ENCODE results near the gene TMEM129. TPM values are rescaled to one million over a fixed set of nuclear protein-coding genes. Genes with fewer than 3 reads are reported as not detected.
A peak's percentile ranks its signal among the peaks of the same experiment; 100 is the strongest.

TMEM129 gene
- total and polyA plus RNA-seq, 2 donors (not counting 1 experiment from before 2014, with no cell fraction given) = 15.0 to 39.6 TPM

- Histone ChIP-seq H3K9me3 (ENCODE audit: control insufficient read depth, insufficient read depth, low read depth, low read length) (no peaks in the 10 kb centered on the region), H3K36me3 (ENCODE audit: control insufficient read depth, insufficient read depth, low read length) (peaks cover 14% of the 10 kb centered on the region), H3K79me2 (ENCODE audit: control insufficient read depth, insufficient read depth, low read length) (peaks cover 51% of the 10 kb centered on the region), H4K20me1 (ENCODE audit: control insufficient read depth, extremely low read depth, insufficient read depth, low read length) (no peaks in the 10 kb centered on the region), H3K9ac (ENCODE audit: insufficient read depth, low read length) (no peak overlapping the region), H3K4me1 (ENCODE audit: control insufficient read depth, extremely low read depth, insufficient read depth, low read length) (peaks cover 10% of the 10 kb centered on the region), H3K4me2 (ENCODE audit: extremely low read depth, insufficient read depth, low read length) (no peak overlapping the region), H3K27ac (ENCODE audit: insufficient read depth, low read length) (no peak overlapping the region), H2AFZ (ENCODE audit: low read length) (no peak overlapping the region), H3K27me3 (ENCODE audit: control insufficient read depth, insufficient read depth, low read length) (no peaks in the 10 kb centered on the region), H3K4me3 (replicated peaks in 1 of 4; ENCODE audit: control extremely low read depth in 1 of 4, insufficient read depth in 1 of 4, low read depth in 3 of 4, low read length in 4 of 4) (no peak overlapping the region)
- TF ChIP-seq EZH2 (IDR thresholded peaks at IDR 0.05; ENCODE audit: low read length, missing control alignments) (no peak), CTCF (conservative IDR thresholded peaks at IDR 0.05 in 1 of 2, IDR thresholded peaks at IDR 0.05 in 1 of 2; ENCODE audit: low read depth in 1 of 2, low read length in 2 of 2) (no peak)
- no peak for DNase-seq (ENCODE audit: low read depth in 2 of 2)
Measured at GRCh38 chr4:1715002-1715758, 5.9 kb downstream of the TMEM129 start.

- Histone ChIP-seq H3K27me3 (ENCODE audit: control insufficient read depth, insufficient read depth, low read length) (no peaks in the 10 kb centered on the region), H3K36me3 (ENCODE audit: control insufficient read depth, insufficient read depth, low read length) (peaks cover 17% of the 10 kb centered on the region), H3K4me3 (replicated peaks in 1 of 4; ENCODE audit: control extremely low read depth in 1 of 4, insufficient read depth in 1 of 4, low read depth in 3 of 4, low read length in 4 of 4) (no peak overlapping the region), H3K4me2 (ENCODE audit: extremely low read depth, insufficient read depth, low read length) (no peak overlapping the region), H3K4me1 (ENCODE audit: control insufficient read depth, extremely low read depth, insufficient read depth, low read length) (peaks cover 3% of the 10 kb centered on the region), H3K79me2 (ENCODE audit: control insufficient read depth, insufficient read depth, low read length) (peaks cover 51% of the 10 kb centered on the region), H3K27ac (ENCODE audit: insufficient read depth, low read length) (no peak overlapping the region), H4K20me1 (ENCODE audit: control insufficient read depth, extremely low read depth, insufficient read depth, low read length) (no peaks in the 10 kb centered on the region), H2AFZ (ENCODE audit: low read length) (no peak overlapping the region), H3K9me3 (ENCODE audit: control insufficient read depth, insufficient read depth, low read depth, low read length) (no peaks in the 10 kb centered on the region), H3K9ac (ENCODE audit: insufficient read depth, low read length) (no peak overlapping the region)
- TF ChIP-seq CTCF (conservative IDR thresholded peaks at IDR 0.05 in 1 of 2, IDR thresholded peaks at IDR 0.05 in 1 of 2; ENCODE audit: low read depth in 1 of 2, low read length in 2 of 2) (no peak), EZH2 (IDR thresholded peaks at IDR 0.05; ENCODE audit: low read length, missing control alignments) (no peak)
- peak in 1 of 2 donors; percentile 38 for DNase-seq (ENCODE audit: low read depth in 2 of 2)
Measured at GRCh38 chr4:1714303-1715001, 6.7 kb downstream of the TMEM129 start.

- peak overlapping the region; percentile 99 for H3K9ac ChIP-seq (ENCODE audit: insufficient read depth, low read length)
- peak overlapping the region; percentile 59 to 94 (median 84) for H3K4me3 ChIP-seq (replicated peaks in 1 of 4; ENCODE audit: control extremely low read depth in 1 of 4, insufficient read depth in 1 of 4, low read depth in 3 of 4, low read length in 4 of 4)
- no peak for TF ChIP-seq CTCF (conservative IDR thresholded peaks at IDR 0.05 in 1 of 2, IDR thresholded peaks at IDR 0.05 in 1 of 2; ENCODE audit: low read depth in 1 of 2, low read length in 2 of 2)
- TF ChIP-seq EZH2 (IDR thresholded peaks at IDR 0.05; ENCODE audit: low read length, missing control alignments) = no peak
- H3K27me3 ChIP-seq (ENCODE audit: control insufficient read depth, insufficient read depth, low read length) = no peaks in the 10 kb centered on the region
- H3K9me3 ChIP-seq (ENCODE audit: control insufficient read depth, insufficient read depth, low read depth, low read length) = no peaks in the 10 kb centered on the region
- peaks cover 2% of the 10 kb centered on the region for H3K4me1 ChIP-seq (ENCODE audit: control insufficient read depth, extremely low read depth, insufficient read depth, low read length)
- peak overlapping the region; percentile 63 for H2AFZ ChIP-seq (ENCODE audit: low read length)
- peak overlapping the region; percentile 98 for H3K4me2 ChIP-seq (ENCODE audit: extremely low read depth, insufficient read depth, low read length)
- no peaks in the 10 kb centered on the region for H4K20me1 ChIP-seq (ENCODE audit: control insufficient read depth, extremely low read depth, insufficient read depth, low read length)
- peak overlapping the region; percentile 95 for H3K27ac ChIP-seq (ENCODE audit: insufficient read depth, low read length)
- peaks cover 13% of the 10 kb centered on the region for H3K36me3 ChIP-seq (ENCODE audit: control insufficient read depth, insufficient read depth, low read length)
- no peak for DNase-seq (ENCODE audit: low read depth in 2 of 2)
- H3K79me2 ChIP-seq (ENCODE audit: control insufficient read depth, insufficient read depth, low read length) = peaks cover 53% of the 10 kb centered on the region
Measured at GRCh38 chr4:1713003-1713851, 7.9 kb downstream of the TMEM129 start.
